ENCODE measurements around the gene RBM38.

RBM38 gene

GRCh38 chr20:57450931-57451330 is 59.7 kb downstream of the RBM38 start:
- DNase-seq (ENCODE audit: low spot score), result no peak

DNA sequence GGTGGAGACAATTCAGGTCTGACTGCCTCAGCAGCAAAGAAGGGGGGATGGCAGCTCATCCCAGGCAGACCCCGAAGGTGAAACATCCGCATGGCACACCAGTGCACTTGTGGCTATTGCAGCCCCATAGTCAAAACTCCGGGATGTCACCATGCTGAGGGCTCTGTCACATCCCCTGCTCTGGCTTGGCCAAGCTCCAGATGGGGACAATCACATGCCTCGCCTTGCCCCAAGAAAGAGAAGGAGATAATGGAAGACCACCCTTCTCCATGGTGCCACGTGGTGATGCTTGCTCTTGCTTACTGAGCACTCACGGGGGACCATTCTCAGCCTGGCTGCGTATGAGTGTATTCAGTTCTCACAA is 60.2 kb downstream of the RBM38 start:
- DNase-seq (ENCODE audit: low spot score), result no peak

DNA sequence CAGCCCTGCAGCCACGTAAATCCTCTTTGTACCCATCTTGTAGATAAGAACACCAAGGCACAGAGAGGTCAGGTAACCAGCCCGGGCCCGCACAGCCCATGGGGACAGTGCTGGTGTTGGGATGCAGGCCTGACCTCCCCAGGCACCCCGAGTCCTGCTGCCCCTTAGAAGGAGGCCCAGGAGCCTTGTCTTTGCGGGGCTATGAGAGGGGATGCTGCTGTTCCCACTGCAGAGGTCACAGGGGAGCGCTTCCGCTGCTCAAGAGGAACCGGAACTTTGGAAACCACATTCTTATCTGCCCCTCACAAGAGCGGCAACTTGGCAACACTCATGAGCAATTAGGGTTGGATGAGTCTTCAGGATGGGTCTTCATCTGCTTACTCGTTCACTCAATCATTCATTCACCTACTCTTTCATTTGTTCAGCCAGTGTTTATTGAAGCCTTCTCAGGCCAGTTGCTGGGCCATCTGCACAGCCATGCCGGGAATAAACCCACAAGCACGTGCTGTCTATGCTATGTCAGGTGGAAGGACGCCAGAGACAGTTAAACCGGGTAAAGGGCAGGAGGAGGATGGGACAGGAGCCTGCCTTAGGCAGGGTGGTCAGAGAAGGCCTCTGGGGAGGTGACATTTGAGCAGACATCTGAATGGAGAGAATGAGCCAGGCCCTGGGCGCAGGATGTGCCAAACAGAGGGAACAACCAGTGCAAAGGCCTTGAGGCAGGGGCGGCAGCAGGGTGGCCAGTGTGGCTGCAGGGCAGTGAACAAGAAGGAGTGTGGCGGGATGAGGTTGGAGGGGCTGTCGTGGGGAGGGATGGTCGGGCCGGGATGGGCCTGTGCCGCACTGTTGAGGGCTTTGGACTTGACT is 60.8 kb downstream of the RBM38 start:
- no peak for DNase-seq (ENCODE audit: low spot score)

GRCh38 chr20:57455386-57455785 is 64.2 kb downstream of the RBM38 start:
- no peak for DNase-seq (ENCODE audit: low spot score)

DNA sequence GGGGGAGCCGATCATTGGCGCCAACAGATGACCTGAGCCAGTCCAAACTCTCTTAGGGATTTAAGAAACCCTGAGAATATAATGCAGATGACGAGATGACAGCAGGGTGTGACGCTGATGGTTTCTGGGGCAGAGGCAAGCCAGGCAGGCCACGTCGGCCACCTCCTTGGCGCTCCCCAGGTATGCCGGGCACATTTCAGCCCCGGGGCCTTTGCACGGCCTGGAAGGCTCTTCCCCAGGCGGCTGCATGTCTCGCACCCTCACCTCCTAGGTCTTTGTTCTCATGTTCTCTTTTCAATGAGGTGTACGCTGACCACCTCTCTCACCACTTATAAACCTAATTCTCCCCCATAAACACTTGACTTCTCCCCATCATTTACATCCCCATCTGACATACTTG is 64.9 kb downstream of the RBM38 start:
- no peak for DNase-seq (ENCODE audit: low spot score)

DNA sequence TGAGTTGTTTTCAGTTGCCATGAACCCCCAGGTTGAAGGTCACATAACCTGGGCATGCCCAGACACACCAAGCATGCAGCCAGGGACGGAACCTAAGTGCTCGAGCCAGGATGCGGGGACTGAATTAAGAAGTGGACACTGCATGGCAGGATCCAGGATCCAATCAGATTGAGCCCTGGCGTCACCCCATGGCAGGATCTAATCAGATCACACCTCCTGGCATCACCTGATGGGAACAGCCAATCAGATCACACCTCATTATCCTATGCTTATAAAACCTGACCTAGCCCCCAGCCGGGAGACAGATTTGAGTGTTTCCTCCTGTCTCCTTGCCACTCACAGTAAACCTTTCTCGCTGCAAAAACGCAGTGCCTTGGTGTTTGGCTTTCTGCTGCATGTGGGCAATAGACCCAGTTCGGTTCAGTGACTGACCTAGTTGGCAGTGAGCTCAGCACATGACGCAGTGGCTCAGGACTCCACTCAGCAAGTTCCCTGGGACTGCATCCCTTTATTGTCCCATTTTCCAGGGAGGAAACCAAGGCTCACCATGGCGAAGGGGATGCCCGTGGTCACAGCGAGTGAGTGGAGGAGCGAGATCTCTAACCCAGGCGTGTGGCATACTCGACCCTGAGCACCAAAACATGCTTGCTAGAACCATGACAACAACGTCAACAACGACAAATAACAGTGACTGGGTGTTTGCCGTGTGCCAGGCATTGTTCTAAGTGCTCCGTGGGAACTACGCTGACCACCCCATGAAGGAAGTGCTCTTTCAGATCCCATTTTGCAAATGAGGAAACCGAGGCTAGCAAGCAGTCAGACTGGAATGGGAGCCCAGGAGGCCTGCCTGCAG is 66.3 kb downstream of the RBM38 start:
- no peak for DNase-seq (ENCODE audit: low spot score)

DNA sequence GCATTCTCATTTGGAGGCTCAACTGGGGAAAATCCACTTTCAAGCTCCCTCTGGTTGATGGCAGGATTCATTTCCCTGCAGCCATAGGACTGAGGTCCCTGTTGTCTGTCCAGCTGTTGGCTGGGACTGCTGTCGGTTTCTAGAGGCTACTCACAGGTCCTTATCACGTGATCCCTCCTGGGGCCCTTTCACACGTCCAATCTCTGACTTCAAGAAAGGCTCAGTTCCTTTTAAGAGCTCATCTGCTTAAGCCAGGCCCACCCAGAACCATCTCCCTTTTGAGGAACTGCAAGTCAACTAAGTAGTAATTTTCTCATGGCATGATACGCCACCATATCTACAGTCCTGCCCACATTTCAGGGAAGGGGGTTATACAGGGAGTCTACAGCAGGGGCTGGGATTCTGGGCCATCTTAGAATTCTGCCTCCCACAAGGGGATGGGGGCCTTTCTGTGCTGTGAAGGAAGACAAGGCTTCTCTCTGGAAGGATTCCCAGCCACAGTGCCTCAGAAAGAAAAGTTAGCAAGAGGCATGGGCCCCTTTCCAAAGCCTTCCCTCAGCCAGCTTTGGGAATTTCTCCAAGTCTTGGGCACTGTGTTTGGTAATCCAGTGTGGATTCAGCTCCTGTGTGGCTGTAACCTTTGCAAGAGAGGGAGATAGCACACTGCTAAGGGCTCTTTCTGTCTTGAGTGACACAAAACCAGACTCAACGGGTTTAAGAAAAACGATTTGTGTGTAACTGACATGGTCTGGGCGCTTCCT is 67.4 kb downstream of the RBM38 start:
- no peak for DNase-seq (ENCODE audit: low spot score)
